T-cell (primary cell): ENCODE results near the gene CDH22. TPM values are rescaled to one million over a fixed set of nuclear protein-coding genes. Genes with fewer than 3 reads are reported as not detected.

Source experiments
- ATAC-seq, 4 experiments: fragments of 200-7000 bp in 3 of 4; fragments of 150-1000 bp in 1 of 4; cut with Tn5 transposase; replicated peaks in 1 of 4; 1 replicate in 3 of 4; 2 replicates in 1 of 4; pipeline ENCODE4 v1.10.0; 2021; ENCODE audit warnings: moderate library complexity in 3 of 4, mild to moderate bottlenecking in 2 of 4, moderate number of reproducible peaks in 1 of 4
- CTCF ChIA-PET, 2 donors: fragments of 300-600 bp; sonication (Branson Sonifier 250); formaldehyde crosslinking; loops; one replicate each; lab custom pipeline; 2022; ENCODE audit warnings: antibody characterized with exemption in 2 of 2; lab: Charles Lee
- POLR2A ChIA-PET, 2 donors: fragments of 300-600 bp; sonication (Branson Sonifier 250); formaldehyde crosslinking; loops; one replicate each; lab custom pipeline; 2022; ENCODE audit warnings: antibody characterized with exemption in 2 of 2; lab: Charles Lee
- DNase-seq, 35 experiments: peaks; one replicate each; pipeline versions ENCODE4 v3.0.0 to v3.0.0-alpha.2; 2013 to 2023
- H3K27ac ChIP-seq: one replicate; pipeline ENCODE4 v1.5.1; 2013; ENCODE audit warnings: low read length
- H3K27me3 ChIP-seq, 2 experiments: replicated peaks in 1 of 2; 1 replicate in 1 of 2; 2 replicates in 1 of 2; pipeline versions ENCODE4 v1.6.1 to v1.7.0; 2013; ENCODE audit warnings: low read length in 1 of 2, mixed read lengths in 1 of 2; ENCODE audit not compliant: control insufficient read depth in 2 of 2, insufficient read depth in 2 of 2; ENCODE audit errors: extremely low read depth in 1 of 2
- H3K36me3 ChIP-seq, 2 donors: 1 replicate in 1 of 2; 2 replicates in 1 of 2; pipeline versions ENCODE4 v1.6.1 to v1.7.0; 2013; ENCODE audit warnings: low read length in 1 of 2; ENCODE audit not compliant: control insufficient read depth in 2 of 2, insufficient read depth in 1 of 2; ENCODE audit errors: extremely low read depth in 1 of 2
- H3K4me1 ChIP-seq, 2 experiments: 1 replicate in 1 of 2; 2 replicates in 1 of 2; pipeline versions ENCODE4 v1.6.1 to v1.7.0; 2013; ENCODE audit warnings: low read length in 2 of 2, mixed read lengths in 1 of 2; ENCODE audit not compliant: insufficient read depth in 2 of 2, control insufficient read depth in 1 of 2; ENCODE audit errors: extremely low read depth in 1 of 2
- H3K4me3 ChIP-seq, 2 donors: 1 replicate in 1 of 2; 2 replicates in 1 of 2; pipeline versions ENCODE4 v1.5.1 to v1.7.0; 2013; ENCODE audit warnings: mild to moderate bottlenecking in 2 of 2, low read length in 1 of 2, moderate library complexity in 1 of 2; ENCODE audit not compliant: control insufficient read depth in 1 of 2; ENCODE audit errors: extremely low read depth in 1 of 2
- H3K9me3 ChIP-seq: 2 replicates; pipeline ENCODE4 v1.7.0; 2013
- H3K27ac Mint-ChIP-seq, 2 donors: one replicate each; pipeline ENCODE4 v1.8.0; 2020 to 2021; ENCODE audit warnings: mild to moderate bottlenecking in 2 of 2, mixed read lengths in 2 of 2
- H3K27me3 Mint-ChIP-seq, 2 donors: one replicate each; pipeline ENCODE4 v1.8.0; 2021 to 2022; ENCODE audit warnings: mixed read lengths in 2 of 2
- H3K36me3 Mint-ChIP-seq: one replicate; pipeline ENCODE4 v1.8.0; 2021; ENCODE audit warnings: mixed read lengths
- H3K4me1 Mint-ChIP-seq, 3 donors: one replicate each; pipeline ENCODE4 v1.8.0; 2020 to 2022; ENCODE audit warnings: mixed read lengths in 3 of 3, mild to moderate bottlenecking in 1 of 3
- H3K4me3 Mint-ChIP-seq, 3 donors: one replicate each; pipeline ENCODE4 v1.8.0; 2020 to 2022; ENCODE audit warnings: mild to moderate bottlenecking in 3 of 3, mixed read lengths in 3 of 3, moderate library complexity in 3 of 3
- H3K9me3 Mint-ChIP-seq, 3 donors: one replicate each; pipeline ENCODE4 v1.8.0; 2020 to 2022; ENCODE audit warnings: mixed read lengths in 3 of 3
- WGBS: methylation state at CpG from one replicate; pipeline ENCODE4 v1.1.5; 2013; ENCODE audit warnings: missing lambda C conversion rate; ENCODE audit not compliant: insufficient coverage; 5-methylcytosine and 5-hydroxymethylcytosine counted together
- total RNA-seq, 35 experiments: library from RNA in 6 of 35; stranded (reverse) in 6 of 35; fragments of 120-200 nt in 1 of 35; gene quantifications; one replicate each; pipeline versions ENCODE4 v1.2.1 to v1.2.4 and lab custom pipeline; 2013 to 2026

Gene CDH22
- total RNA-seq, 5 donors from 2014 or later (not counting 1 experiment from before 2014, with no cell fraction given) = not detected

DNA sequence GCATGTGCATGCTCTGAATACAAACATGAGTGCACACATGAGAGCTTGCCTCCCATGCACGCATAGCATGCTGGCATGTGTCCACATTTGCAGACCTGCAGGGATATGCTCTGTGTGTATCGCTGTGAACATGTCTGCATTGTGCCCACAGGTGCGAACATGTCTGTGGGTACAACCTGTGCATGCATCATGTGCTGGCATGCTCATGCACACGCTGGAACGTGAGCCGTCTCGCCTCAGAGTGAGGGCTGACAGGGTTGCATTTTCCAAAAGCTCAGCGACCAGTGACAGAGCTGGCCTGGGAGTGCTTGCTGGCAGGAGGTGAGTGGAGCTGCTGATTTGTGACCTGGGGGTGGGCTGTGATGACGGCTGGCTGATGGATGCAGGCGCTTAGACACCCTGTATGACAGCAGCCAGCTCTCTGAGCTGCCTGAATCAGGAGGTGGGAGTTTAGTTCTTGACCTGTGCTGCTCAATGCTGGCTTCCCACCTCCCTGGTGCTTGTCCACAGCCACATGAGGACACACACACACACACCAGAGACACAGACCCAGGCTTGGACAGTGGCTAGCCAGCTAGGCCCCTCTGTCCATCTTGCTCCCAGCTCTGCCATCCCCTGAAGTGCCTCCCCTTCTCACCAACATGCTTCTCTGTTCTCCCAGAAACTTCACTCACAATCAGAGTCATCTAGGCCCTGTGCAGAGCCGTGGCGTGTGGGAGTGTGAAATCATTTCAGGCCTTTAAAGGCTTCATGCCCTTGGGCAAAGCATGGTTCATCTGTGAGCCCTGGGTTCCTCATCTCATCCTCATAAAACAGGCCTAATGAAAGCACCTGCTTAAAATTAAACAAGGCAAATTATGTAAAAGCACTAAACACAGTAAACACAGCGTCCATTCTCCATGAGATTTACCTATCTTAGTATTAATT is 138.8 kb downstream of the CDH22 start:
- no peaks in the 10 kb centered on the region for H3K36me3 Mint-ChIP-seq
- H3K27me3 Mint-ChIP-seq = peaks cover 46 to 52% of the 10 kb centered on the region in 2 donors

DNA sequence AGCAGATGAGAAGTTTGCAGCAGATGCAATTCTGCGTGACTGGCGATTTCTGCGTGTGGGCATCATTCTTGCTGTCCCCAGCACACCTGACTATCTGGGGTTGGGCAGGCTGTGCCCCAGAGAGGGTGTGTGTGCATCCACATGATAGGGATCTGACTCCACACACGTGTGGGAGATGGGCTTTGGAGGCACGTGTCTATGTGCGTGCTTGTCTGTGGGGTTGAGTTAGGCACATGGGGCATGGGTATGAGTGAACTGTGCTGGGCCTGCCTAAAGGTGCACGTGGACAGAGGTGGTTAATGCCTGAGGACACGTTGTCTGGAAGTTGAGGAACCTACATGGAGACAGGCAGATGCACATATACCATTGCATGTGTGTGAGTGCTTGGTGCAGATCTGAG is 139.9 kb downstream of the CDH22 start:
- Histone ChIP-seq H3K4me3 (no peak overlapping the region), H3K27me3 (peaks cover under 1 to 49% of the 10 kb centered on the region in 2 experiments), H3K9me3 (no peaks in the 10 kb centered on the region), H3K27ac (no peak overlapping the region), H3K4me1 (no peaks in the 10 kb centered on the region), H3K36me3 (no peaks in the 10 kb centered on the region)
- H3K36me3 Mint-ChIP-seq = no peaks in the 10 kb centered on the region
- CTCF ChIA-PET = no interaction called here
- ATAC-seq = no peak
- no peaks in the 10 kb centered on the region for H3K4me1 Mint-ChIP-seq
- H3K27me3 Mint-ChIP-seq = peaks cover 42 to 50% of the 10 kb centered on the region in 2 donors
- no peak overlapping the region for H3K4me3 Mint-ChIP-seq
- H3K27ac Mint-ChIP-seq = no peak overlapping the region
- no peak for DNase-seq
- H3K9me3 Mint-ChIP-seq = no peaks in the 10 kb centered on the region
- POLR2A ChIA-PET = no interaction called here
- 63% methylated on average over 7 of the region's 8 CpGs for WGBS

More for the DNA sequence above, 138.8 kb downstream of the CDH22 start:
- no peaks in the 10 kb centered on the region for H3K4me1 Mint-ChIP-seq
- peaks cover 5 to 51% of the 10 kb centered on the region in 2 experiments for H3K27me3 ChIP-seq
- WGBS = 81% methylated on average over 8 of the region's 13 CpGs
- no peak for ATAC-seq
- ChIA-PET CTCF (no interaction called here), POLR2A (no interaction called here)
- no peaks in the 10 kb centered on the region for H3K9me3 Mint-ChIP-seq
- DNase-seq = no peak
- no peak overlapping the region for H3K27ac Mint-ChIP-seq
- H3K4me1 ChIP-seq = no peaks in the 10 kb centered on the region
- H3K9me3 ChIP-seq = no peaks in the 10 kb centered on the region
- no peak overlapping the region for H3K4me3 ChIP-seq
- no peak overlapping the region for H3K4me3 Mint-ChIP-seq
- no peaks in the 10 kb centered on the region for H3K36me3 ChIP-seq
- H3K27ac ChIP-seq = no peak overlapping the region

DNA sequence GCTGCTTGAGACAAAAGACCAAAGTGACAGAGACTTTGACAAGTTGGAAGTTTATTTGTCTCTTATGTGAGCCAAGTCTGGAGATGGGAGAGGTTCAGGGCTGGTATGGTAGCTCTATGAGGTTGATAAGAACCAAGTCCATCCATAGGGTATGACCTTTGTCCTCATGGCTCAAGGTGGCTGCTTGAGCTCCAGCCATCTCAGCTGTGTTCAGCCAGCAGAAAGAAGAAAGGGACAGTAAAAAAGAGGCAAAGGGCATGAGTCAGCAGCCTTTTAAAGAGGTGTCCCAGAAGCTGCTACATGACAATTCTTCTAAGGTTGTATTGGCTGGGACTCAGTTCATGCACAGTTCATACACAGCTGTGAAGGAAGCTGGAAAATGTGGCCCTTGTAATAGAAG is 141.2 kb downstream of the CDH22 start:
- no peaks in the 10 kb centered on the region for H3K36me3 Mint-ChIP-seq
- no peaks in the 10 kb centered on the region for H3K9me3 Mint-ChIP-seq
- Histone ChIP-seq H3K4me1 (no peaks in the 10 kb centered on the region), H3K36me3 (no peaks in the 10 kb centered on the region), H3K9me3 (no peaks in the 10 kb centered on the region), H3K27me3 (peaks cover 0 to 45% of the 10 kb centered on the region in 2 experiments), H3K27ac (no peak overlapping the region), H3K4me3 (no peak overlapping the region)
- no peak overlapping the region for H3K4me3 Mint-ChIP-seq
- DNase-seq (no peak), ATAC-seq (no peak)
- no peak overlapping the region for H3K27ac Mint-ChIP-seq
- ChIA-PET CTCF (no interaction called here), POLR2A (no interaction called here)
- H3K4me1 Mint-ChIP-seq = no peaks in the 10 kb centered on the region
- H3K27me3 Mint-ChIP-seq = peaks cover 37 to 40% of the 10 kb centered on the region in 2 donors

DNA sequence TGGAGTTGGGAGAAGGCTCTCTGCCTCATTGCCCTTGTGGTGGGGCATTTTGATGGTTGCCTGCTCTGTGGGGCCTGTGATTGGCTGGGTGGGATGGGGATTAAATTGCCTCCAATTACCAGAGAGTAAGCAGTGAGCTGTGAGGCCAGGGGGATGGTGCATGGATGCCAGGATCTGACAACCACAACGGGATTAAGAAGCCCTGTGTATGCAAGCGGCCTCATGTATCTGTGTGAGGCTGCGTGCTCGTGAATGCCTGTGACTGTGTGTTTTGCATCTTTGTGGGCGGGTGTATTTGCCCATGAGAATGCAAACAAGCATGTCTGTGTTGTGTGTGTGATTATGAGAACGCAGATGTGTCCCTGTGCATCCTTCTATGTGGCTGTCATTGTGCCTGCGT is 144.0 kb downstream of the CDH22 start:
- no peaks in the 10 kb centered on the region for H3K9me3 Mint-ChIP-seq
- ChIA-PET POLR2A (no interaction called here), CTCF (no interaction called here)
- Histone ChIP-seq H3K9me3 (no peaks in the 10 kb centered on the region), H3K27me3 (peaks cover 0 to 40% of the 10 kb centered on the region in 2 experiments), H3K27ac (no peak overlapping the region), H3K4me3 (no peak overlapping the region), H3K4me1 (no peaks in the 10 kb centered on the region), H3K36me3 (no peaks in the 10 kb centered on the region)
- WGBS = 58% methylated on average over 7 of the region's 7 CpGs
- H3K27ac Mint-ChIP-seq = no peak overlapping the region
- H3K4me1 Mint-ChIP-seq = no peaks in the 10 kb centered on the region
- H3K36me3 Mint-ChIP-seq = no peaks in the 10 kb centered on the region
- ATAC-seq (no peak), DNase-seq (no peak)
- H3K27me3 Mint-ChIP-seq = peaks cover 33 to 36% of the 10 kb centered on the region in 2 donors
- H3K4me3 Mint-ChIP-seq = no peak overlapping the region

DNA sequence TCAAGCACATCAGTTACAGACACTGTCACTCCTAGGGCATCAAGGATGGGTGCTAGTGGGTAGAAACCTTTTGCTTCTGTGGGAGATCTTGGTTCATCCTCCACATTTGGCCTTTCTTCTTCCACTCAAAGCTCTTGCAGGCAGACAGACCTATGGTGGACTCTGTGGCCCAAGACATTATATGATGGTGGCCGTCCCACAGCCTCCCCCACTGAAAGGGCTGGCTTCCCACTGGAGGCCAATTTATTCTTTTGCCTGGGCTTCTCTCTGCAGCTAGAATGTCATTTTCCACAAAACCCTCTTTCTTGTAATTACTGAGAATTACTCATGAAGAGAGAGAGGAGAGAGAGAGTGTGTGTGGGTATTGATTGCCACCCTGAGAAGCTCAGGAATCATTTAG is 146.4 kb downstream of the CDH22 start:
- no peaks in the 10 kb centered on the region for H3K9me3 Mint-ChIP-seq
- H3K27me3 Mint-ChIP-seq = peaks cover 34 to 37% of the 10 kb centered on the region in 2 donors
- Histone ChIP-seq H3K27ac (no peak overlapping the region), H3K9me3 (no peaks in the 10 kb centered on the region), H3K36me3 (no peaks in the 10 kb centered on the region), H3K4me3 (no peak overlapping the region), H3K27me3 (peaks cover 0 to 45% of the 10 kb centered on the region in 2 experiments), H3K4me1 (no peaks in the 10 kb centered on the region)
- 60% methylated on average over 1 of the region's 1 CpG for WGBS
- DNase-seq (no peak), ATAC-seq (no peak)
- no peak overlapping the region for H3K4me3 Mint-ChIP-seq
- CTCF ChIA-PET = no interaction called here
- no peaks in the 10 kb centered on the region for H3K36me3 Mint-ChIP-seq
- POLR2A ChIA-PET = no interaction called here
- no peaks in the 10 kb centered on the region for H3K4me1 Mint-ChIP-seq
- no peak overlapping the region for H3K27ac Mint-ChIP-seq

DNA sequence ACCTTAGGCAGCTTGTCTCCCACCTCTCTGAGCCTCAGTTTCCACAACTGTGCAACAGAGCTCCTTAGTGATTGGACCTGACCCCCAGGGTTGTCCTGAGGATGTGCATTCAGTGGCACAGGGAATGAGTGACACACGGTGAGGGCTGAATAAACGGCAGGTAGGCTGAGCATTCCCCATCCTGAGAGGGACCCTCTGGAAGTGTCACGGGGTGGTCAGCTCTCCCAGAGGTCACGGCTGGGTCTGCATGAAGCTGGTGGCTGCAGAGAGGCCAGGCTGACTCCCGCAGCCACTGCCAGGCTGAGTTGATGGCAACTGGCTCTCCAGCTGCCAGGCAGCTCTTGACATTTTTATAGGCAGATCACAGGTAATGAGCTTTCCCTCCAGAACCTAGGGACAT is 147.6 kb downstream of the CDH22 start:
- Histone ChIP-seq H3K9me3 (no peaks in the 10 kb centered on the region), H3K4me3 (no peak overlapping the region), H3K27me3 (peaks cover 2 to 51% of the 10 kb centered on the region in 2 experiments), H3K27ac (no peak overlapping the region), H3K36me3 (no peaks in the 10 kb centered on the region), H3K4me1 (no peaks in the 10 kb centered on the region)
- H3K4me3 Mint-ChIP-seq = no peak overlapping the region
- DNase-seq = no peak
- ChIA-PET CTCF (no interaction called here), POLR2A (no interaction called here)
- no peaks in the 10 kb centered on the region for H3K4me1 Mint-ChIP-seq
- no peaks in the 10 kb centered on the region for H3K9me3 Mint-ChIP-seq
- WGBS = 63% methylated on average over 5 of the region's 5 CpGs
- peaks cover 29 to 33% of the 10 kb centered on the region in 2 donors for H3K27me3 Mint-ChIP-seq
- no peak for ATAC-seq
- H3K36me3 Mint-ChIP-seq = no peaks in the 10 kb centered on the region
- H3K27ac Mint-ChIP-seq = no peak overlapping the region
